Loucy (cell line): ENCODE results near the gene TIMP2.

ENCODE experiments used
- H2AFZ ChIP-seq: fragments of 200-600 bp; sonication (generic); 2 replicates; pipeline ENCODE4 v1.6.0; 2016; ENCODE audit warnings: antibody characterized with exemption, mild to moderate bottlenecking, low read length, moderate library complexity
- H3F3A ChIP-seq: fragments of 200-600 bp; 2 replicates; pipeline ENCODE4 v1.6.0; 2016; ENCODE audit warnings: antibody characterized with exemption, low read depth, mild to moderate bottlenecking
- H3K27me3 ChIP-seq: fragments of 200-600 bp; sonication (generic); 2 replicates; pipeline ENCODE4 v1.6.1; 2014; ENCODE audit warnings: low read length, mild to moderate bottlenecking; ENCODE audit not compliant: insufficient read depth, poor library complexity, severe bottlenecking
- H3K36me3 ChIP-seq: fragments of 200-600 bp; sonication (generic); 2 replicates; pipeline ENCODE4 v1.6.1; 2016; ENCODE audit warnings: low read length; ENCODE audit not compliant: insufficient read depth
- H3K4me1 ChIP-seq: fragments of 200-600 bp; sonication (generic); 2 replicates; pipeline ENCODE4 v1.5.1; 2014; ENCODE audit warnings: low read length, mild to moderate bottlenecking; ENCODE audit not compliant: insufficient read depth, poor library complexity, severe bottlenecking
- H3K4me2 ChIP-seq: fragments of 200-600 bp; sonication (generic); 2 replicates; pipeline ENCODE4 v1.6.0; 2014; ENCODE audit warnings: antibody characterized with exemption, low read length, low read depth, mild to moderate bottlenecking; ENCODE audit not compliant: poor library complexity, severe bottlenecking
- H3K4me3 ChIP-seq: fragments of 200-600 bp; sonication (generic); 2 replicates; pipeline ENCODE4 v1.5.1; 2014; ENCODE audit warnings: low read length, mild to moderate bottlenecking, mixed read lengths; ENCODE audit not compliant: poor library complexity, severe bottlenecking
- H3K79me2 ChIP-seq: fragments of 200-600 bp; sonication (generic); 2 replicates; pipeline ENCODE4 v1.6.1; 2014; ENCODE audit warnings: low read length; ENCODE audit not compliant: insufficient read depth
- H3K9ac ChIP-seq: fragments of 200-600 bp; sonication (generic); 2 replicates; pipeline ENCODE4 v1.6.0; 2014; ENCODE audit warnings: mild to moderate bottlenecking, low read depth, low read length, moderate library complexity; ENCODE audit not compliant: poor library complexity, severe bottlenecking
- H3K9me2 ChIP-seq: fragments of 200-600 bp; sonication (generic); replicated peaks from 2 replicates; pipeline ENCODE4 v1.6.1; 2016; ENCODE audit warnings: low read depth, low read length, mixed read lengths
- H3K9me3 ChIP-seq: fragments of 200-600 bp; sonication (generic); 2 replicates; pipeline ENCODE4 v1.6.1; 2014; ENCODE audit warnings: mild to moderate bottlenecking, antibody characterized with exemption, low read length, low read depth; ENCODE audit not compliant: insufficient read depth
- H4K20me1 ChIP-seq: fragments of 200-600 bp; sonication (generic); 2 replicates; pipeline ENCODE4 v1.6.0; 2014; ENCODE audit warnings: antibody characterized with exemption, low read length, mild to moderate bottlenecking; ENCODE audit not compliant: insufficient read depth, poor library complexity, severe bottlenecking
- CTCF ChIP-seq: fragments of 200-600 bp; sonication (generic); conservative IDR thresholded peaks from 2 replicates; pipeline ENCODE4 v1.5.1; 2014; ENCODE audit warnings: mild to moderate bottlenecking, antibody characterized with exemption, low read length
- EZH2phosphoT487 ChIP-seq: fragments of 200-600 bp; IDR thresholded peaks from 2 replicates; pipeline ENCODE4 v1.6.1; 2018; ENCODE audit warnings: antibody characterized with exemption, mild to moderate bottlenecking, moderate library complexity, borderline replicate concordance

The TIMP2 gene

GRCh38 chr17:78900816-78901215 is 24.4 kb downstream of the TIMP2 start:
- Histone ChIP-seq H3K4me1 (no peaks in the 10 kb centered on the region), H4K20me1 (no peaks in the 10 kb centered on the region), H3K9me2 (no peaks in the 10 kb centered on the region), H3K27me3 (no peaks in the 10 kb centered on the region), H2AFZ (no peak overlapping the region), H3K4me3 (no peak overlapping the region), H3K4me2 (no peak overlapping the region), H3K9ac (no peak overlapping the region), H3F3A (no peaks in the 10 kb centered on the region), H3K9me3 (no peaks in the 10 kb centered on the region), H3K36me3 (peaks cover 5% of the 10 kb centered on the region; the same call in 1 of the 2 replicates), H3K79me2 (no peaks in the 10 kb centered on the region)
- no peak for TF ChIP-seq CTCF
- TF ChIP-seq EZH2phosphoT487, result no peak

- no peak overlapping the region for H3K4me2 ChIP-seq
- no peak for TF ChIP-seq EZH2phosphoT487
- no peak for TF ChIP-seq CTCF
These were observed 25.6 kb downstream of the TIMP2 start for GRCh38 chr17:78899361-78900260.

GRCh38 chr17:78898947-78899346 is 26.2 kb downstream of the TIMP2 start:
- no peaks in the 10 kb centered on the region for H3K79me2 ChIP-seq
- no peak overlapping the region for H2AFZ ChIP-seq
- H3K4me3 ChIP-seq, result no peak overlapping the region
- TF ChIP-seq EZH2phosphoT487 (no peak), CTCF (no peak)
- no peaks in the 10 kb centered on the region for H3K9me2 ChIP-seq
- H4K20me1 ChIP-seq, result no peaks in the 10 kb centered on the region
- no peaks in the 10 kb centered on the region for H3K27me3 ChIP-seq
- peaks cover 5% of the 10 kb centered on the region; the same call in 1 of the 2 replicates for H3K36me3 ChIP-seq
- H3K9me3 ChIP-seq, result no peaks in the 10 kb centered on the region
- H3F3A ChIP-seq, result no peaks in the 10 kb centered on the region
- no peaks in the 10 kb centered on the region for H3K4me1 ChIP-seq
- H3K4me2 ChIP-seq, result no peak overlapping the region
- H3K9ac ChIP-seq, result no peak overlapping the region

More at GRCh38 chr17:78899361-78900260, 25.6 kb downstream of the TIMP2 start:
- Histone ChIP-seq H3K9me3 (no peaks in the 10 kb centered on the region), H3K9ac (no peak overlapping the region), H4K20me1 (no peaks in the 10 kb centered on the region), H3K36me3 (peaks cover 5% of the 10 kb centered on the region; the same call in 1 of the 2 replicates), H3K4me3 (no peak overlapping the region), H3K9me2 (no peaks in the 10 kb centered on the region), H2AFZ (no peak overlapping the region), H3K79me2 (no peaks in the 10 kb centered on the region), H3F3A (no peaks in the 10 kb centered on the region), H3K27me3 (no peaks in the 10 kb centered on the region), H3K4me1 (no peaks in the 10 kb centered on the region)
